Activated T-cell treated with anti-CD3 and anti-CD28 coated beads, Interleukin-2, amount 50 U/mL, for 48 hours (primary cell): ENCODE data around the gene CTDSP1.

Experiments used
- DNase-seq, 2 experiments: peaks; one replicate each; pipeline ENCODE4 v3.0.0-alpha.2; 2020

The CTDSP1 gene

GRCh38 chr2:218427741-218428140 lies 28.1 kb downstream of the CTDSP1 start:
- no peak for DNase-seq

- DNase-seq = no peak
Observed at GRCh38 chr2:218428846-218429558, 29.3 kb downstream of the CTDSP1 start.

GRCh38 chr2:218429911-218430692 lies 30.4 kb downstream of the CTDSP1 start:
- DNase-seq = no peak

GRCh38 chr2:218430721-218431120 lies 31.1 kb downstream of the CTDSP1 start:
- no peak for DNase-seq

- no peak for DNase-seq
Observed at GRCh38 chr2:218431878-218432277, 32.2 kb downstream of the CTDSP1 start.

- no peak for DNase-seq
Observed at GRCh38 chr2:218432676-218433365, 33.2 kb downstream of the CTDSP1 start.

- no peak for DNase-seq
Observed at GRCh38 chr2:218434456-218434855, 34.8 kb downstream of the CTDSP1 start.

GRCh38 chr2:218435003-218435982 lies 35.6 kb downstream of the CTDSP1 start:
- no peak for DNase-seq

- DNase-seq = no peak
Observed at GRCh38 chr2:218436992-218437391, 37.3 kb downstream of the CTDSP1 start.

GRCh38 chr2:218437969-218438368 lies 38.3 kb downstream of the CTDSP1 start:
- no peak for DNase-seq

GRCh38 chr2:218438596-218438995 lies 38.9 kb downstream of the CTDSP1 start:
- DNase-seq = no peak

- no peak for DNase-seq
Observed at GRCh38 chr2:218444692-218445357, 45.2 kb downstream of the CTDSP1 start.

GRCh38 chr2:218445602-218446001 lies 45.9 kb downstream of the CTDSP1 start:
- DNase-seq = no peak

- no peak for DNase-seq
Observed at GRCh38 chr2:218446547-218446946, 46.9 kb downstream of the CTDSP1 start.

GRCh38 chr2:218447072-218447471 lies 47.4 kb downstream of the CTDSP1 start:
- no peak for DNase-seq

GRCh38 chr2:218448934-218449333 lies 49.3 kb downstream of the CTDSP1 start:
- no peak for DNase-seq

GRCh38 chr2:218452079-218452478 lies 52.4 kb downstream of the CTDSP1 start:
- DNase-seq = no peak
